A204.1 (cell line): ENCODE data around the gene SLC49A4.
"Not testable (repeated sequence)": the region's sequence is repeated elsewhere in the genome, so short reads cannot be mapped to it uniquely, and the experiment has no call there.

Source experiments
- FAIRE-seq: peaks from 2 replicates; lab custom pipeline; 2012; peaks lifted over from hg19 to GRCh38; lab: Jason Lieb, UNC

SLC49A4 gene, protein sequence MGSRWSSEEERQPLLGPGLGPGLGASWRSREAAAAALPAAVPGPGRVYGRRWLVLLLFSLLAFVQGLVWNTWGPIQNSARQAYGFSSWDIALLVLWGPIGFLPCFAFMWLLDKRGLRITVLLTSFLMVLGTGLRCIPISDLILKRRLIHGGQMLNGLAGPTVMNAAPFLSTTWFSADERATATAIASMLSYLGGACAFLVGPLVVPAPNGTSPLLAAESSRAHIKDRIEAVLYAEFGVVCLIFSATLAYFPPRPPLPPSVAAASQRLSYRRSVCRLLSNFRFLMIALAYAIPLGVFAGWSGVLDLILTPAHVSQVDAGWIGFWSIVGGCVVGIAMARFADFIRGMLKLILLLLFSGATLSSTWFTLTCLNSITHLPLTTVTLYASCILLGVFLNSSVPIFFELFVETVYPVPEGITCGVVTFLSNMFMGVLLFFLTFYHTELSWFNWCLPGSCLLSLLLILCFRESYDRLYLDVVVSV

DNA sequence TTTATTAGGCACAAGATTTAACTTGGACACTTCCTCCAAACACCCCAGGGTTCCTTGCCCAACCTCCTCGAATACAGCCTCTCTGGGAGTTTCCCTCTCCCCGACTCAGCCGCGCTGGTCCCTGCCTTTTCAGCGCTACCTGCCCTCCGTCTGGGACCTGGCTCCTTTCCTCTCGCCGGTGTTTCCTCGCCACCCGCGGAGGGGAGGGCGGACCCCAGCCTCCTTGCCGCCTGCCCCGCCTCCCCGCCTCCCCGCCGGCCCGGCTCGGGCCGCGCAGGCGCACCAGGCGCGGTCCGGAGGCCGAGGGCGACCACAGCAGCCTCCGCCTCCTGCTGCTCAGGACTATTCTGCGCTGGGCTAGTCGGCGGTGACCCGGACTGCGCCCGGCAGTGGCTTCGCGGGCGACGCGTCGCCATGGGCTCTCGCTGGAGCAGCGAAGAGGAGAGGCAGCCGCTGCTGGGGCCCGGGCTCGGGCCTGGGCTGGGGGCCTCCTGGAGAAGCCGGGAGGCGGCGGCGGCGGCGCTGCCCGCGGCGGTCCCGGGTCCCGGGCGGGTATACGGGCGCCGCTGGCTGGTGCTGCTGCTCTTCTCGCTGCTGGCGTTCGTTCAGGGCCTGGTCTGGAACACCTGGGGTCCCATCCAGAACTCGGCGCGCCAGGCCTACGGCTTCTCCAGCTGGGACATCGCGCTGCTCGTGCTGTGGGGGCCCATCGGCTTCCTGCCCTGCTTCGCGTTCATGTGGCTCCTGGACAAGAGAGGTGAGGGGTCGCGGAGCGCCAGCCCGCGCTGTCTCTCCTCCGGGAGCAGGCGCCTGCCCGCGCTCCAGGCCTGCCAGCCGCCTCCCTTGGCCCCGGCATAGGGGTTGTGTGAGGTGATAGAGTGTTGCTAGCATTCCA lies at the start of gene SLC49A4:
SLC49A4 (plus strand) TSS at position 291 of the 895 bp plus-strand sequence; CDS start at position 415, 124 bp downstream.
- no peak for FAIRE-seq

- no peak for FAIRE-seq
Observed at GRCh38 chr3:122745369-122746021, 49.4 kb upstream of the SLC49A4 start.

DNA sequence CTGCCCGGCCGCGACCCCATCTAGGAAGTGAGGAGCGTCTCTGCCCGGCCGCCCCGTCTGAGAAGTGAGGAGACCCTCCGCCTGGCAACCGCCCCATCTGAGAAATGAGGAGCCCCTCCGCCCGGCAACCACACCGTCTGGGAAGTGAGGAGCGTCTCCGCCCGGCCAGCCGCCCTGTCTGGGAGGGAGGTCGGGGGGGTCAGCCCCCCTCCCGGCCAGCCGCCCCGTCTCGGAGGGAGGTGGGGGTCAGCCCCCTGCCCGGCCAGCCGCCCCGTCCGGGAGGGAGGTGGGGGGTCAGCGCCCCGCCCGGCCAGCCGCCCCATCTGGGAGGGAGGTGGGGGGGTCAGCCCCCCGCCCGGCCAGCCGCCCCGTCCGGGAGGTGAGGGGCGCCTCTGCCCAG lies 47.6 kb upstream of the SLC49A4 start:
- FAIRE-seq = not testable (repeated sequence)

DNA sequence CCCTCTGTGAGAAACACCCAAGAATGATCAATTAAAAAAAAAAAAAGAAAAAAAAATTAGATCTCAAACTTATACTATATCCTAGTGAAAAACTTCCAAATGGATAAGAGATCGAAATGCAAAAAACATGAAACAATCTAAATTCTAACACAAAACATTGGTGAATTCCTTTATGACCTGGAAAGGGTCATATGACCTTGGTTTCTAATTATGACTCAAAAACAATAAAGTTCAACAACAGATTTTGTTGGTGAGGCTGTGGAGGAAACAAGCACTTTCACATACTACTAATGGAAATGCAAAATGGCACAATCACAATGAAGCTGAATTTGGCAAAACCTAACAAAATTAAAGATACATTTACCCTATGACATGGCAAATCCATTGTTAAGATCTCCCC lies 46.5 kb upstream of the SLC49A4 start:
- FAIRE-seq = no peak

DNA sequence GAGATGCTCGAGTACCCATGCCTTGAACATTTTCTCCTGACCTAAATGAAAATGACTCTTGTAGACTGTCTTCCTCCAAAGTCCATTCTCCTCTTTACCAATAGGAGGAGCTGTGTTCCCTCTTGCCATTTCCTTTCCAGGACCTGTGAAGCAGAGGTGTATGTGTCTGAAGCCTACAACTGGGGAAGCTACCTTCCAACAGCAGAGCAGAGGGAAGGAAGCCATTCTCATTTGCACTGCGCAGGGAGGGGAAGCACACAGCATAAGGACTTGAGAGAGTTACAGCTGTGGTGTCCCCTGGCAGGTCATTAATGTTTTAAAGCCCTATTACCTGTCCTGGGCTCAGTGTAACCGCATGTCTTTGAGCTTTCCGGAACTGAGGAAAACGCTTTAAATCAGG lies 39.9 kb upstream of the SLC49A4 start:
- no peak for FAIRE-seq

GRCh38 chr3:122755491-122755890 lies 39.4 kb upstream of the SLC49A4 start:
- no peak for FAIRE-seq

DNA sequence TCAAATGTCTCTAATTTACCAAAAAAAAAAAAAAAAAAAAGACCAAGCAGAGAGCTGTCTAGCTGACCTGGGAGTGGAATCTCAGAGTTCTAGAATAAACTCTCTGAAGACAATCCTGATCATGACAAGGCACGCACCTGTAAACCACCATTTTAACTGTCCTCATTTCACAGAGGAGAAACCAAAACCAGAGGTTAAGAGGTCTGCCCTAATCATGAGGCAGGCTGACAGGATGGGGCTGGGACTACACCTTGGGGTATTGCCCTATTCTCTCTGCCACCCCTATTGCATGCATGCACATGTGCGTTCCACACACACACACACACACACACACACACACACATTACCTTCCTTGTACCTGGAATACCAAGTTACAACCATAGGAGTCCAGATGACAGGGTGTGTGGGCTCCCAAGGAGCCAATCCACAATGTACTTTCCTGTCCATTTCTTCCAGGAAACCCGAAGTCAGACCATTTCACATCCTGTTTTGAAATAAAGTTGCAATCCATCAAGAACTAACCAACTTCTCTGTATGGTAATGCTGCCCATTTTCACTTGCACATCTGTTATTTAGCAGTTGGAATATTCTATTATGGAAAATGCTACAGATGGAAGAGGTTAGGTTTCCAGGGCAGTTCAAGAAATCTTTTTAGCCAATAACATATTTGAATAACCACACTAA lies 35.9 kb upstream of the SLC49A4 start:
- FAIRE-seq = no peak

DNA sequence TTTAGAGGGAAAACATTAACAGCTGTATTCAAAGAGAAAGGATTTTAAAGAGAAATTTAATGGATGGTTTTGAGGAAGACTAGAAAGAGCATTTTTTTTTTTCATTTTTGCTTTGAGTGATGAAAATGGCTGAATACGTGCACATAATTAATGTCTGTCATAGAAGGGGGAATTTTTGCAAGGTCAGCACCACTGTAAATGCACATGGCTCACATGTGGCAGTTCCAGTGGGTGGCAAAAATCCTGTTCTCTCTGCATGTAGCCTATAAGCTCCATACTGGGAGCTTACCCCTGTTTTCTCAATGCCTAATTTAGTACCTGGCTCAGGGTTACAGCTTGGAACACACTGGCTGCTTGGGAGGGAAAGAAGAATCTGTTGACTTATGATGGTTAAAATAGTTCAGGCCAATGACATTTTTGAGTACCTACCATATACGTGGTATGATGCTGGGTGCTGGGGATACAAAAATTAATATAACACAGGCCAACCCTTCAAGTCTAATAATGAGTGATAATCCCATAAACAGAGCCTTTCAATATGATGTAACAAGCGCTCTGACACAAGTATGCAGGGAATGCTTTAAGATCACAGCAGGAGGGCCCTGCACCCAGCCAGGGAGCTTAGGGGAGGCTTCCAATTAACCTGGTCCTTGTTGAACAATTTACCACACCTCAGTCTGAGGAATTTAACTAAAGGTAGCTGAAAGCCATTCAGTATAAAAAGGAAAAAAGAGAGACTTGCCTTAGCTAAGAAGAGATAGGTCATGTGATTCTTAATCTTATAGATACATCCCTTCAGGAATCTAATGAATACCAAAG lies 34.2 kb upstream of the SLC49A4 start:
- FAIRE-seq = no peak

DNA sequence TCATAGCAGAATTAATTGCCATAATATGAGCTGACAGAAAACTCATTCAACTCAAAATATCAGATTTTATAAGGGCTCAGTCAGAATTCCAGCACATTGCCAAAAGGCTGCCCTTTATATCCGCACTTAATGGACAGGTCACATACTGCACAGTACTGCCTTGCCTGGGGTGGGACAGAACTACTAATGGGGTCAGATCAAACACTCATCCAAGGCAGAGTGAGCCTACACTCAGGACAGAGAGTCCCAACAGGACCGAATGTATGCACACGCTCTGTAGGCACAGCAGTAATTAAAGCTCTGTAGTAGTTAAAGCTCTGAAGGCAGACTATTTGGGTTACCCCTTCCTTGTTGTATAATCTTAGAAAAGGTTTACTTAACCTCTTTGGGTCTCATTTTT lies 28.4 kb upstream of the SLC49A4 start:
- FAIRE-seq = no peak

DNA sequence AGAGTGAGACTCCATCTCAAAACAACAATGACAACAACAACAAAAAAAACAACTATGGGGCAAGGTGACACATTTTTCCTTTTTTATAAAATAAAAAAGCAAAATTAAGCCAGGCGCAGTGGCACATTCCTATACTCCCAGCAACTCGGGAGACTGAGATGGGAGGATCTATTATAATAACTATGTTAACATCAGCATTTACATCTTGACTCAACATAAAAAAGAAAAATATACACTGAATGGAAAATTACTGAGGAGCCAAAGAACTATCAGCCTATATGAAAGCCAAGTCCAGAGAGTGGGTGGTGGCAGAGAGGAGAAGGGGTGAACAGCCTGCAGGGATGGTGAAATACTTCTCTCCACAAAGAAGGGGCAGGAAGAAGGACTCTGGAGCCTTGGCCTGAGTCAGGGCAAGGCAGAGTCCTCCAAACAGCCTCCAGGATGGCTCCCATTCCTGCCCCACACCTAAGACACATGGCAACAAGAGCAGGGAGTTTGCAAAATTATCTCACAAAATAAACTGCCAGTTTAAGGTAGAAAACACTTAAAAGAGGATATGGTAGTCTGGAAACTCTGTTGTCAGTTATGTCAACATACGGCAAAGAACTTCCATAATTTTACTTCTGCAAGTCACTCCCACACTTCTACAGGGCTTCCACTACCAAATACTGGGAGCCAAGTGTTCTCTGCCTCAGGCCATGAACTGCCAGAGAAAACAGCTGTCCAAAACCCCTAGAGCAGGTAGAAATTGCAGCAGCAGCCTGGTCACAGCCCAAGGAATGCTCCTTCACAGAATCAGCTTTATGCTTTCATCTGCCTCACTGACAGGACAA lies 27.1 kb upstream of the SLC49A4 start:
- no peak for FAIRE-seq

DNA sequence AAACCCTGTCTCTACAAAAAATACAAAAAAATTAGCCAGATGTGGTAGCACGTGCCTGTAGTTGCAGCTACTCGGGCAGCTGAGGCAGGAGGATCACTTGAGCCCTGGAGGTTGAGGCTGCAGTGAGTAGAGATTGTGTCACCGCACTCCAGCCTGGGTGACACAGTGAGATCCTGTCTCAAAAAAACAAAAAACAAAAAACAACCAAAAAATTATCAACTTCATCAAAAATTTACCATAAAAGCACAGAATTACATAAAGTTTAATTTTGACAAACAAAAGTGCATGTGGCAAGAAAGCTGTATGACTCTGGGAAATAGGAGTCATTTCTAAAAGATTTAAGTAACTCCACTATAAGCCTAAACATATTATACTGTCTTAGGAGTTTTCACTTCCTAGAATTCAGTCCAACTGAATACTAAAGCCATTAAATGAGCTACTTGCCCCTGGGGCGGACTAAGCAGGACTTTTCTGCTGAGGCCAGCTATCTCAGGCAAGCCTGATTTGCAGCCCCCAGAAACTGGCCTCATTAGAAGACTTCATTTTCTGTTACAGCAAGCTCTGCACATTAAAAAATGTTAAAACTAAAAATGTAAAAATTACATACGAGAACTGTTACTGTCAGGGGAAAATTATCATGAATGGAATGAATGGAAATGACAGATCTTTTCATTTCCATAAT lies 24.2 kb upstream of the SLC49A4 start:
- no peak for FAIRE-seq

DNA sequence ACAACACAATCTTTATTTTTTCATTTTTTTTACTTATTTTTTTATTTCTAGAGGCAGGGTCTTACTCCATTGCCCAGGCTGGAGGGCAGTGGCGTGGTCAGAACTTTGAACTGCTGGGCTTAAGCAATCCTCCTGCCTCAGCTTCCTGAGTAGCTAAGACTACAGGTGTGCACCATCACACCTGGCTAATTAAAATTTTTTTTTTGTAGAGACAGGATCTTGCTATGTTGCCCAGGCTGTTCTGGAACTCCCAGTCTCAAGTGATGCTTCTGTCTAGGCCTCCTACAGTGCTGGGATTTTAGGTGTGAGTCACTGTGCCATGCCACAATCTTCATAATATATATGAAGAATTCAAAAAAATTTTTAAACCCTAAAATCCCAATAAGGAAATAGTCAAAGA lies 22.0 kb upstream of the SLC49A4 start:
- no peak for FAIRE-seq

GRCh38 chr3:122773944-122774509 lies 20.8 kb upstream of the SLC49A4 start:
- no peak for FAIRE-seq

- FAIRE-seq = no peak
Observed at GRCh38 chr3:122774564-122774963, 20.3 kb upstream of the SLC49A4 start.

- no peak for FAIRE-seq
Observed at GRCh38 chr3:122776675-122777468, 18.0 kb upstream of the SLC49A4 start.

DNA sequence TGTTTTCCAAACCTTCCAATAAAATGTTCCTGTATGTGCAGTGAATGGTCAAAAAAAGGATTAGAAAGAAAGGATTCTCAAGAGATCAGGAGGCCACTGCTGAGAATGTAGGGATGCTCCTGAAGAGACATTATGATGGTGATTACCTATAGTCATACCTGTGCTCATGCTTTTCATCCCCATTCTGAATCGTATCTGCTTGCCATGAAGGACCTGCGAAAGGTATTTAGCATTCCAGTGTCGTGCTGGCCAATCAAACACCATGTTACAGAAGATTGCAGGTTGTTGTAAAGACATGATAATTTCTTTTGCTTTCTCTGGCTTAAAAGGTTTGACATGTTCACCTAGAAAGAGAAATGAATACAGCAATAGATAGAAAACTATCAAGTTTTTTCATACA lies 17.3 kb upstream of the SLC49A4 start:
- FAIRE-seq = no peak

- FAIRE-seq = no peak
Observed at GRCh38 chr3:122782804-122783203, 12.1 kb upstream of the SLC49A4 start.

- no peak for FAIRE-seq
Observed at GRCh38 chr3:122784436-122784835, 10.4 kb upstream of the SLC49A4 start.
